Nephron (organoid): ENCODE measurements around the gene PTPRG.
A peak's percentile ranks its signal among the peaks of the same experiment; 100 is the strongest.

ENCODE experiments used
- H3K27ac Mint-ChIP-seq, 3 experiments: 2 replicates each; pipeline ENCODE4 v1.8.0; 2020; ENCODE audit warnings: mixed read lengths in 3 of 3, mild to moderate bottlenecking in 2 of 3, moderate library complexity in 1 of 3
- H3K27me3 Mint-ChIP-seq: 2 replicates; pipeline ENCODE4 v1.8.0; 2021; ENCODE audit warnings: low read depth, mild to moderate bottlenecking, moderate library complexity, mixed read lengths
- H3K36me3 Mint-ChIP-seq: 2 replicates; pipeline ENCODE4 v1.8.0; 2020; ENCODE audit warnings: low read depth, mixed read lengths
- H3K4me1 Mint-ChIP-seq: 2 replicates; pipeline ENCODE4 v1.8.0; 2020; ENCODE audit warnings: mixed read lengths
- H3K4me3 Mint-ChIP-seq, 3 experiments: 2 replicates each; pipeline ENCODE4 v1.8.0; 2020; ENCODE audit warnings: mild to moderate bottlenecking in 3 of 3, mixed read lengths in 3 of 3, moderate library complexity in 2 of 3
- H3K9me3 Mint-ChIP-seq: 2 replicates; pipeline ENCODE4 v1.8.0; 2020; ENCODE audit warnings: mixed read lengths
- CTCF ChIP-seq, 3 experiments: fragments of 200-600 bp; sonication (generic); IDR thresholded peaks; one replicate each; pipeline ENCODE4 v1.5.0; 2021; ENCODE audit warnings: antibody characterized with exemption in 3 of 3; ENCODE audit not compliant: unreplicated experiment in 3 of 3

PTPRG gene

GRCh38 chr3:61730056-61730455, 168.7 kb downstream of the PTPRG start:
- H3K4me1 Mint-ChIP-seq: peaks cover 66% of the 10 kb centered on the region
- no peaks in the 10 kb centered on the region for H3K36me3 Mint-ChIP-seq
- H3K27me3 Mint-ChIP-seq: no peaks in the 10 kb centered on the region
- TF ChIP-seq CTCF (IDR thresholded peaks at IDR 0.05; ENCODE audit: unreplicated experiment in 3 of 3): no peak
- H3K4me3 Mint-ChIP-seq: peak overlapping the region in 1 of 3 experiments; percentile 12
- peak overlapping the region; percentile 74 to 88 (median 82) for H3K27ac Mint-ChIP-seq
- H3K9me3 Mint-ChIP-seq: no peaks in the 10 kb centered on the region

- no peaks in the 10 kb centered on the region for H3K9me3 Mint-ChIP-seq
- H3K4me3 Mint-ChIP-seq: peak overlapping the region in 1 of 3 experiments; percentile 40
- peaks cover 3% of the 10 kb centered on the region for H3K36me3 Mint-ChIP-seq
- H3K4me1 Mint-ChIP-seq: peaks cover 68% of the 10 kb centered on the region
- H3K27ac Mint-ChIP-seq: peak overlapping the region; percentile 74 to 88 (median 82)
- H3K27me3 Mint-ChIP-seq: no peaks in the 10 kb centered on the region
- TF ChIP-seq CTCF (IDR thresholded peaks at IDR 0.05; ENCODE audit: unreplicated experiment in 3 of 3): no peak
Measured at GRCh38 chr3:61730577-61731231, 169.3 kb downstream of the PTPRG start.

GRCh38 chr3:61733000-61733399, 171.6 kb downstream of the PTPRG start:
- Mint-ChIP-seq H3K36me3 (peaks cover 11% of the 10 kb centered on the region), H3K9me3 (no peaks in the 10 kb centered on the region), H3K27me3 (no peaks in the 10 kb centered on the region), H3K4me1 (peaks cover 66% of the 10 kb centered on the region), H3K4me3 (no peak overlapping the region), H3K27ac (peak overlapping the region; percentile 27 to 62 (median 41))
- TF ChIP-seq CTCF (IDR thresholded peaks at IDR 0.05; ENCODE audit: unreplicated experiment in 3 of 3): no peak

- Mint-ChIP-seq H3K9me3 (no peaks in the 10 kb centered on the region), H3K4me1 (peaks cover 60% of the 10 kb centered on the region), H3K27ac (peak overlapping the region in 2 of 3 experiments; percentile 27 to 62), H3K4me3 (no peak overlapping the region), H3K27me3 (no peaks in the 10 kb centered on the region), H3K36me3 (peaks cover 11% of the 10 kb centered on the region)
- TF ChIP-seq CTCF (IDR thresholded peaks at IDR 0.05; ENCODE audit: unreplicated experiment in 3 of 3): no peak
Measured at GRCh38 chr3:61733876-61734275, 172.5 kb downstream of the PTPRG start.

- Mint-ChIP-seq H3K9me3 (no peaks in the 10 kb centered on the region), H3K4me1 (peaks cover 55% of the 10 kb centered on the region), H3K27ac (peak overlapping the region; percentile 23 to 70 (median 24)), H3K36me3 (peaks cover 11% of the 10 kb centered on the region), H3K4me3 (peak overlapping the region in 1 of 3 experiments; percentile 57), H3K27me3 (no peaks in the 10 kb centered on the region)
- TF ChIP-seq CTCF (IDR thresholded peaks at IDR 0.05; ENCODE audit: unreplicated experiment in 3 of 3): no peak
Measured at GRCh38 chr3:61734749-61735686, 173.6 kb downstream of the PTPRG start.
